Dermis blood vessel endothelial cell (primary cell): ENCODE results near the gene PHYHD1. TPM values are rescaled to one million over a fixed set of nuclear protein-coding genes. Genes with fewer than 3 reads are reported as not detected.

ENCODE experiments used
- DNase-seq: peaks from one replicate; pipeline ENCODE4 v3.0.0; 2010
- total RNA-seq: library from RNA; depleted of rRNA; stranded (reverse); fragments of >200 nt; gene quantifications from 2 replicates; pipeline ENCODE4 v1.2.3, GENCODE V29; 2014

PHYHD1 gene
- total RNA-seq, 1 donor from 2014 or later = 0.85 TPM

- no peak for DNase-seq
These were observed 19.0 kb upstream of the PHYHD1 start for GRCh38 chr9:128901822-128902221.

- DNase-seq = no peak
These were observed 18.3 kb upstream of the PHYHD1 start for GRCh38 chr9:128902351-128903078.

GRCh38 chr9:128903079-128903461 lies 17.7 kb upstream of the PHYHD1 start:
- no peak for DNase-seq

- no peak for DNase-seq
These were observed 16.7 kb upstream of the PHYHD1 start for GRCh38 chr9:128903871-128904620.

- DNase-seq = no peak
These were observed 14.8 kb upstream of the PHYHD1 start for GRCh38 chr9:128905964-128906363.

- no peak for DNase-seq
These were observed 14.0 kb upstream of the PHYHD1 start for GRCh38 chr9:128906741-128907140.

GRCh38 chr9:128908372-128908771 lies 12.4 kb upstream of the PHYHD1 start:
- no peak for DNase-seq

GRCh38 chr9:128909859-128910258 lies 10.9 kb upstream of the PHYHD1 start:
- no peak for DNase-seq

GRCh38 chr9:128910906-128911305 lies 9.9 kb upstream of the PHYHD1 start:
- no peak for DNase-seq

GRCh38 chr9:128911529-128912035 lies 9.2 kb upstream of the PHYHD1 start:
- DNase-seq = peak; percentile 87

GRCh38 chr9:128912270-128912853 lies 8.4 kb upstream of the PHYHD1 start:
- DNase-seq = peak; percentile 90

GRCh38 chr9:128913048-128913900 lies 7.5 kb upstream of the PHYHD1 start:
- DNase-seq = no peak

- no peak for DNase-seq
These were observed 6.6 kb upstream of the PHYHD1 start for GRCh38 chr9:128913995-128914772.

- DNase-seq = no peak
These were observed 4.6 kb upstream of the PHYHD1 start for GRCh38 chr9:128916204-128916603.

GRCh38 chr9:128916745-128917144 lies 4.0 kb upstream of the PHYHD1 start:
- no peak for DNase-seq

- peak; percentile 78 for DNase-seq
These were observed 3.5 kb upstream of the PHYHD1 start for GRCh38 chr9:128917151-128917849.

GRCh38 chr9:128918921-128919320 lies 1.9 kb upstream of the PHYHD1 start:
- no peak for DNase-seq

- no peak for DNase-seq
These were observed 1.2 kb upstream of the PHYHD1 start for GRCh38 chr9:128919402-128920089.

- DNase-seq = no peak
These were observed 1.3 kb downstream of the PHYHD1 start for GRCh38 chr9:128921881-128922763.
